GM21737 (cell line): ENCODE results near the gene EXOC3.
A peak's percentile ranks its signal among the peaks of the same experiment; 100 is the strongest.
"Not testable (repeated sequence)": the region's sequence is repeated elsewhere in the genome, so short reads cannot be mapped to it uniquely, and the experiment has no call there.

Experiments
- ATAC-seq: cut with Tn5 transposase; IDR thresholded peaks from one replicate; pipeline ENCODE4 v1.9.1; 2021; ENCODE audit warnings: mild to moderate bottlenecking, moderate library complexity; ENCODE audit not compliant: unreplicated experiment

Gene EXOC3

DNA sequence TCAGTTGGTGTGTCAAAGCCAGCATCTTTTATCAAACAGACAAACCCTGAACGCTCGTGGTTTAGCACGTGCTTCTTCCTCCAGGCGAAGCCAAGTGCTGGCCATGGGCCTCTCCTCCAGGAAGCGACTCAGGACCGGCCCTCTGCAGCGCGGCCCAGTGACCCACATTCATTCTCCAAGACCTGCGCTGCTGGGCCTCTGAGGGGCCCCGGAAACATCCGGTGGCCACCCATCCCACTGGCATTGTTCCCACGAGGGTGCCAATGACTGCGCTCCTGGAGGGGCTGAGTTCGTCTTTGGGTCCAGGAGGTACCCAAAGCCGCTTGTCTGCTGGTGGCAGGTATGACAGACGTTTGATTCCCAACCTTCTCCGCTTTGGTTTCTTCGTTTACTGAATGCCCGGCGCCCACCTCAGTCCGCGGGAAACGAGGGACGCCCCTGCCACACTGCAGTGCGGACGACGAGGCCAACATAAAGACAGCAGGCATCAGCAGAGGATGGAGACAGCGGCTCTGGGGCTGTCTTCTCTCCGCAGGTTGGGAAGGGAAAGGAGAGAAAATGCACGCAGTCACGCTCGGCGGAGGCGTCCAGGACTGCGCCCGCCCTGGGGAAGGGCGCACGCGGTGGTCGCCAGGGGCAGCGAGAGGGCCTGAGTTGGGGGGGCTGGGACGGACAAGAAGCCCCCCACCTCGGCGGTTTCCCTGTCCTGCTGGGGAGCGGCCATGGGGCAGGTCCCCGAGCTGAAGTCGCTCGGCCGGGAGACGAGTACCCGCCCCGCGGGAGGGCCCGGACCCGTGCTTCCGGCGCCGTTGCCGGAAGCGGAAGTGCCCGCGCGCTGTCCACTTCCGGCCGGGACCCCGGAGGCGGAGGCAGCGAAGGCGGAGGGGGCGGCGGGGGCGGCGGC lies at the start of gene EXOC3:
Gene EXOC3 (plus strand): TSS at position 842 of the 904 bp plus-strand sequence. CDS start 3,030 bp downstream, outside the sequence.
- ATAC-seq = peak; percentile 84

- ATAC-seq = no peak
Observed at GRCh38 chr5:393846-394275, 49.1 kb upstream of the EXOC3 start.

- no peak for ATAC-seq
Observed at GRCh38 chr5:394671-395155, 48.3 kb upstream of the EXOC3 start.

DNA sequence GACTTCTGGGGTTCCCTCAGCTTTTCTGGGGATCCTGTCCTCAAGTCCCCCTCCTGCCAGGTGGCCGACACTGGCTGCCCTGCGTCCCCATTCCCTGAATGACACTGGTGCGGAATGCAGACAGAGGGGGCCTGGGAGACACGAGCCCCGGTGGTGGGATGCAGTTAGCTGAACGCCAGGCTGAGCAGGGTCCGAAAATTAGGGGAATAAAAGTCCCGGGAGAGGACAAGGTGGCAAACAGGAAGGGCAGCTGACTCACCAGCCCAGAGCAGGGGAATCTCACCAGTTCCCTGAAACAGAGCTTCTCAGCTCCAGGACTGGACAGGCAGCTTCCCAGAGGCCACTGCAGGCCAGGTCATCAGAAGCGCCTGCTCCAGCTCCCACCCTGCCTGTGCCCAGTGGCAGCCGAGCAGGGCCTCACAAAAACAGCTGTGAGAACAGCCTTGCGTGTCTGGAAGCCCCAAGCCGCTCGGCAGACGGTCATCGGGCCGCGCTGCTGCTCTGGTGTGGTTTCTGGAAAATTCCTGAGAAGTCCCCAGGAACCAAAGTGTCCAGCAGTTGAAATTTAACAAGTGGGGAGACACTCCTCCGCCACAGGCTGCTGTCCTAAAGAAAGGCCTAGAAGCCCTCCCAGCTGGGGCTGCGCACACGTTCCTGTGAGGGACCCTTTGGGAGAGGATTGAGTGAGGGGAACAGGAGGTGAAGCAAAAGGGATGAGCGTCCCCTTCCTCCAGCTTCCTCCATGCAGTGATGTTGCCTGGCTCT lies 47.6 kb upstream of the EXOC3 start:
- no peak for ATAC-seq

DNA sequence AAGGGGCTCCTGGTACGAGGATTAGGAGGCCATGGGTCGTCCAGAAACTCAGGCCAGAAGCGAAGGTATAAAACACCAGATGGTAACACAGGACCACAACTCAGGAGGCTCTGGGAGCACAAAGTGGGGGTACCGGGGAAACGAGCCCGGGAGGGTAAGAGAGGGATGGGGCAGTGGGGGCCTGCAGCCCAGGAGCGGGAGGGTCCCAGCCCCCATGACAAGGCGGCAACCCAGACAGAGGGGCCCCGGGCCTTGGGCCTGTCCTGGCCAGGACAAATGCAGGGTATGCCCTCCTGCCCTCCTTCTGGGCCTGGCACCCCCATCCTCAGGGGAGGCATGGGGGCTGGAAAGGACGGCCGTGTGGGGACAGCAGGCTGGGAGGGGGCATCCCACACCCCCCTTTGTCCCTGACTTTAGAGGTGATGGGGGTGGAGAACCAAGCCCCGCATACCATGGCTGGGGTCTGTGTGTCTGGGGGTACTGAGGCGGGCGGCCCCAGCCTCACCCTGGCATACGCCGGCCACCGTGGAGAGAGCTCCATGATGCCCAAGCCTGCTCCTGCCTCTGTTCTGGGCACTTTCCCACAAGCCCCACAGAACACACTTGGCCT lies 47.0 kb upstream of the EXOC3 start:
- no peak for ATAC-seq

- no peak for ATAC-seq
Observed at GRCh38 chr5:396531-396961, 46.4 kb upstream of the EXOC3 start.

DNA sequence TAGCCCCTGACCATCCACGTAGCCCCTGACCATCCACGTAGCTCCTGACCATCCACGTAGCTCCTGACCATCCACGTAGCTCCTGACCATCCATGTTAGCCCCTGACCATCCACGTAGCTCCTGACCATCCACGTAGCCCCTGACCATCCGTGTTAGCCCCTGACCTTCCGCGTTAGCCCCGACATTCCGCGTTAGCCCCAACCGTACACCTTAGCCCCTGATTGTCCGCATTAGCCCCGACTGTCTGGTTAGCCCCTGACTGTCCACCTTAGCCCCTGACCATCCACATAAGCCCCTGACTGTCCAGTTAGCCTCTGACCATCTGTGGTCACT lies 44.9 kb upstream of the EXOC3 start:
- ATAC-seq = not testable (repeated sequence)

GRCh38 chr5:398475-399295 lies 44.3 kb upstream of the EXOC3 start:
- ATAC-seq = no peak

- ATAC-seq = peak; percentile 73
Observed at GRCh38 chr5:399296-400281, 43.4 kb upstream of the EXOC3 start.

GRCh38 chr5:400282-401145 lies 42.5 kb upstream of the EXOC3 start:
- peak; percentile 6 for ATAC-seq

- no peak for ATAC-seq
Observed at GRCh38 chr5:401146-402034, 41.6 kb upstream of the EXOC3 start.

GRCh38 chr5:402219-402614 lies 40.8 kb upstream of the EXOC3 start:
- not testable (repeated sequence) for ATAC-seq

DNA sequence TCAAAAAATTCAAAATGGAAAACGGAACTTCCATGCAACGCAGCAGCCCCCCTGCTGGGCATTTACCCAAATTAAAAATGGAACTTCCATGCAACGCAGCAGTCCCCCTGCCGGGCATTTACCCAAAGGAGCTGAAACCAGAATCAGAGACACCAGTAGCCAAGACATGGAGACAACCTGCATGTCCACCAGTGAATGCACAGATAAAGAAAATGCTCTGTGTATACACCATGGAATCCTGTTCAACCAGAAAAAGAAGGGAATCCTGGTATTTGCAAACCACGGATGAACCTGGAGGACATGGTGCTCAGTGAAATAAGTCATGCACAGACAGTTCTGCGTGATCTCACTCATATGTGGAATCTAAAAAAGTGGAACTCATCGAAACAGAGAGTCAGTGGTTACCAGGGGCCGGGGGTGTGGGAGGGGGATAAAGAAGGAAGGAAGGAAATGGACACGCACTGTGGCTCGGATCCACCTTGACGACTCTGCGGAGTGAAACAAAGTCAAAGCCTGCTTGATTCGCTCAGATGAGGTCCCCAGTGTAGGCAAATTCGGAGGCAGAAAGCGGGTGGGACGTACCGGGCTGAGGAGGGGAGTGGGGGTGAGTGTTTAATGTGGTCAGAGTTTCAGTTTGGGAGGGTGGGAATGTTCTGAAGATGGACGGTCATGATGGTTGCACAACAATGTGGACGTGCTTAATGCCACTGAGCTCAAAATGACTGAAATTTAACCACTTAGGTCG lies 40.2 kb upstream of the EXOC3 start:
- peak; percentile 41 for ATAC-seq

DNA sequence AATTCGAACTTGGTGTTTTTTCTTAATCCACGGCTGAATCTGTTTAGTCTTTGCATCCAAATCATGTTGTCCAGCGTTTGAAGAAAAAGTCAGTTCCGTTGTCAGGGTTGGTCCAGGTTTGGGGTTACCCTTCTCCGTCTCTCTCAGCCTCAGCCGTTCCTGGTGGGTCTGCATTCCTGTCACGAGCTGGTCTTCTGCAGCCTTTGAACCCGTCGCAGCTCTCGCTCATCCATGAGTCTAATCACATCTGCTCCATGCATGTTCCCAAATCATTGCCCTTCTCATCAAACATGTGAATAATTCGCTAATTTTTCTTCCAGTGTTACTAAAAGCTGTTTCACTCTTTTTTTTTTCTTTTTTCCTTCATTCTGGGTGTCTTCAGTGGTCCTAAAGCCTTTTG lies 39.0 kb upstream of the EXOC3 start:
- ATAC-seq = no peak

DNA sequence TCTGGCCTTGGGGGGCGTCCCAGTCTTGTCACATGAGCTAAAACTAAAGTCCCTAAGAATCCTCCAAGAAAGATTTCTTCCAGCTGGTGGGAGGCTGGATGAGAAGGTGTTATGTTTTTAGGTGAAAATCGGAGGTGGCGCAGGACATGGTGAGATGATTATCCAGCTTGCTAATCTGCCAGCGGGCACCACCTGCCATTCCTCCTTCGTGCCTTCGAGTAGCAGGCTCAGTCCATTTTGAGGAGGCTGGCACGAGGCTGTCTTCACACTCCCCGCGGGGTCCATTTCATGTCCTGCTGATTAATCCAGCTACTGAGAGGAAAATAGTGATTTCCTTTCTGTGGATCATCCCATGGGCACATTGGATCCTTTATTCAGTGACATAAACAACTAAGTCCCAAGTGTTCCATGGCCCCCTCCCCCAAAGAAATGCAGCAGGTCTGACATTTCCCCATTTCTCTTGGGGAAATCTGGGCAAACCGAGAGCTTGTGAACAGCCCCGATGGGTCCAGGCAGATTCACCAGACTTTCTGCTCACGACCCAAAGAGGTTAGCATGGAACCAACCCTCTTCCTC lies 38.2 kb upstream of the EXOC3 start:
- no peak for ATAC-seq

- no peak for ATAC-seq
Observed at GRCh38 chr5:405421-405820, 37.6 kb upstream of the EXOC3 start.
